H1 (cell line): ENCODE measurements around the gene ADM2. TPM values are rescaled to one million over a fixed set of nuclear protein-coding genes. Genes with fewer than 3 reads are reported as not detected.

Experiments used
- CTCF ChIA-PET: fragments of 300-600 bp; sonication (Branson Sonifier 250); formaldehyde crosslinking; loops from one replicate; lab custom pipeline; 2021; ENCODE audit not compliant: partially characterized antibody; lab: Charles Lee
- POLR2A ChIA-PET: fragments of 300-600 bp; sonication (Branson Sonifier 250); formaldehyde crosslinking; loops from one replicate; lab custom pipeline; 2021; ENCODE audit warnings: inconsistent platforms; ENCODE audit not compliant: partially characterized antibody; lab: Charles Lee
- DNase-seq, 2 experiments: peaks; one replicate each; pipeline versions ENCODE4 v3.0.0 to v3.0.0-alpha.2; 2010 to 2022; ENCODE audit warnings: low spot score in 2 of 2, low read depth in 1 of 2, mixed read lengths in 1 of 2
- FAIRE-seq: peaks from 2 replicates; lab custom pipeline; 2011; peaks lifted over from hg19 to GRCh38; lab: Jason Lieb, UNC
- H2AFZ ChIP-seq: 2 replicates; pipeline ENCODE4 v1.8.1; 2012; ENCODE audit warnings: low read length, inconsistent platforms
- H2AK5ac ChIP-seq: 2 replicates; pipeline ENCODE4 v1.6.1; 2013; ENCODE audit warnings: low read depth, low read length
- H2BK120ac ChIP-seq: replicated peaks from 2 replicates; pipeline ENCODE3; 2013; ENCODE audit warnings: low read depth, low read length, inconsistent platforms
- H2BK12ac ChIP-seq: 2 replicates; pipeline ENCODE4 v1.6.1; 2013; ENCODE audit warnings: low read depth, low read length
- H2BK15ac ChIP-seq: 2 replicates; pipeline ENCODE4 v1.6.1; 2013; ENCODE audit warnings: low read length
- H2BK20ac ChIP-seq: 2 replicates; pipeline ENCODE4 v1.6.1; 2013; ENCODE audit warnings: low read length
- H2BK5ac ChIP-seq: 2 replicates; pipeline ENCODE4 v1.6.1; 2013; ENCODE audit warnings: low read depth, low read length
- H3K14ac ChIP-seq: 2 replicates; pipeline ENCODE4 v1.6.1; 2013; ENCODE audit warnings: inconsistent platforms; ENCODE audit not compliant: insufficient read length
- H3K18ac ChIP-seq: 2 replicates; pipeline ENCODE4 v1.6.1; 2013; ENCODE audit warnings: low read length; ENCODE audit errors: extremely low read depth
- H3K23ac ChIP-seq: 2 replicates; pipeline ENCODE4 v1.6.1; 2013; ENCODE audit warnings: inconsistent platforms; ENCODE audit not compliant: insufficient read length
- H3K23me2 ChIP-seq: 2 replicates; pipeline ENCODE4 v1.6.1; 2013; ENCODE audit warnings: low read depth, low read length
- H3K27ac ChIP-seq: 2 replicates; pipeline ENCODE4 v1.6.1; 2011; ENCODE audit warnings: low read depth, low read length, inconsistent platforms
- H3K27me3 ChIP-seq, 4 experiments: replicated peaks in 1 of 4; 1 replicate in 1 of 4; 2 replicates in 3 of 4; pipeline versions ENCODE4 v1.6.1 to v1.8.1; 2011 to 2013; ENCODE audit warnings: low read length in 3 of 4, mild to moderate bottlenecking in 3 of 4, inconsistent platforms in 2 of 4, mixed read lengths in 2 of 4, moderate library complexity in 1 of 4; ENCODE audit not compliant: control insufficient read depth in 3 of 4, insufficient read depth in 3 of 4; ENCODE audit errors: extremely low read depth in 1 of 4
- H3K36me3 ChIP-seq, 4 experiments: 2 replicates each; pipeline versions ENCODE4 v1.6.1 to v1.8.1; 2011 to 2013; ENCODE audit warnings: mild to moderate bottlenecking in 4 of 4, low read length in 3 of 4, moderate library complexity in 2 of 4, control low read depth in 1 of 4, inconsistent platforms in 1 of 4; ENCODE audit not compliant: insufficient read depth in 4 of 4, control insufficient read depth in 2 of 4
- H3K4ac ChIP-seq: replicated peaks from 2 replicates; pipeline ENCODE3; 2013; ENCODE audit warnings: low read length, low read depth, mixed read lengths, inconsistent platforms; ENCODE audit not compliant: insufficient read length
- H3K4me1 ChIP-seq, 4 experiments: replicated peaks in 1 of 4; 1 replicate in 1 of 4; 2 replicates in 3 of 4; pipeline versions ENCODE4 v1.6.1 to v1.8.1; 2011 to 2013; ENCODE audit warnings: low read length in 3 of 4, inconsistent platforms in 2 of 4, mixed read lengths in 1 of 4; ENCODE audit not compliant: insufficient read depth in 4 of 4, control insufficient read depth in 3 of 4
- H3K4me2 ChIP-seq, 2 experiments: 2 replicates each; pipeline versions ENCODE4 v1.6.1 to v1.8.1; 2011 to 2013; ENCODE audit warnings: low read depth in 2 of 2, low read length in 2 of 2, control low read depth in 1 of 2, inconsistent platforms in 1 of 2, mild to moderate bottlenecking in 1 of 2; ENCODE audit not compliant: insufficient read depth in 1 of 2
- H3K4me3 ChIP-seq, 4 experiments: fragments of 200-600, 300-600 bp in 1 of 4; sonication (generic), shearing (Covaris generic), sonication (Bioruptor Twin) in 1 of 4; 2 replicates each; pipeline versions ENCODE4 v1.5.1 to v1.8.1; 2011 to 2016; ENCODE audit warnings: low read length in 4 of 4, low read depth in 3 of 4, control low read depth in 2 of 4, inconsistent platforms in 2 of 4, mild to moderate bottlenecking in 2 of 4, mixed read lengths in 1 of 4, moderate library complexity in 1 of 4; ENCODE audit not compliant: insufficient read depth in 2 of 4; ENCODE audit errors: extremely low read depth in 1 of 4
- H3K56ac ChIP-seq: replicated peaks from 2 replicates; pipeline ENCODE3; 2013; ENCODE audit warnings: low read depth, mild to moderate bottlenecking, mixed read lengths, low read length, inconsistent platforms; ENCODE audit not compliant: insufficient read length
- H3K79me1 ChIP-seq: 2 replicates; pipeline ENCODE4 v1.6.1; 2013; ENCODE audit warnings: low read depth, low read length, control low read depth
- H3K79me2 ChIP-seq, 2 experiments: 2 replicates each; pipeline versions ENCODE4 v1.6.1 to v1.8.1; 2012 to 2013; ENCODE audit warnings: low read length in 2 of 2, mild to moderate bottlenecking in 2 of 2, inconsistent platforms in 1 of 2; ENCODE audit not compliant: insufficient read depth in 2 of 2, control insufficient read depth in 1 of 2
- H3K9ac ChIP-seq, 4 experiments: replicated peaks in 1 of 4; 1 replicate in 1 of 4; 2 replicates in 3 of 4; pipeline versions ENCODE4 v1.6.1 to v1.8.1; 2011 to 2013; ENCODE audit warnings: low read depth in 3 of 4, low read length in 3 of 4, control low read depth in 2 of 4, mild to moderate bottlenecking in 2 of 4, moderate library complexity in 2 of 4, inconsistent platforms in 1 of 4; ENCODE audit errors: extremely low read depth in 1 of 4
- H3K9me3 ChIP-seq, 2 experiments: 2 replicates each; pipeline versions ENCODE4 v1.6.1 to v1.8.1; 2012 to 2013; ENCODE audit warnings: mild to moderate bottlenecking in 2 of 2, moderate library complexity in 2 of 2, control low read depth in 1 of 2, inconsistent platforms in 1 of 2, low read depth in 1 of 2, low read length in 1 of 2, mixed read lengths in 1 of 2; ENCODE audit not compliant: insufficient read depth in 2 of 2
- H4K20me1 ChIP-seq, 2 experiments: replicated peaks in 1 of 2; 2 replicates each; pipeline versions ENCODE3 to v1.8.1; 2011 to 2013; ENCODE audit warnings: inconsistent platforms in 2 of 2, low read length in 2 of 2, mild to moderate bottlenecking in 1 of 2; ENCODE audit not compliant: insufficient read depth in 2 of 2, control insufficient read depth in 1 of 2
- H4K5ac ChIP-seq: 2 replicates; pipeline ENCODE4 v1.6.1; 2013; ENCODE audit warnings: low read length, low read depth, mixed read lengths, inconsistent platforms; ENCODE audit not compliant: insufficient read length
- H4K8ac ChIP-seq: 2 replicates; pipeline ENCODE4 v1.8.0; 2013; ENCODE audit warnings: mild to moderate bottlenecking, moderate library complexity, low read length, inconsistent platforms; ENCODE audit not compliant: insufficient read depth; ENCODE audit errors: extremely low read depth
- H4K91ac ChIP-seq: replicated peaks from 2 replicates; pipeline ENCODE3; 2013; ENCODE audit warnings: low read length, mixed read lengths, inconsistent platforms; ENCODE audit not compliant: insufficient read length
- EP300 ChIP-seq, 2 experiments: IDR thresholded peaks; 1 replicate in 1 of 2; 2 replicates in 1 of 2; pipeline ENCODE4 v1.6.1; 2011 to 2012; ENCODE audit warnings: low read depth in 2 of 2, low read length in 2 of 2, mild to moderate bottlenecking in 2 of 2, borderline replicate concordance in 1 of 2, inconsistent platforms in 1 of 2, moderate library complexity in 1 of 2
- WGBS, 2 experiments: shearing (Covaris generic) in 1 of 2; methylation state at CpG; one replicate each; pipeline versions ENCODE4 v1.1.6 to v1.1.7; 2013 to 2015; ENCODE audit warnings: low lambda C conversion rate in 2 of 2, mixed read lengths in 2 of 2, inconsistent platforms in 1 of 2, low coverage in 1 of 2, missing lambda C conversion rate in 1 of 2; ENCODE audit not compliant: insufficient replicate concordance in 2 of 2, insufficient coverage in 1 of 2, insufficient read length in 1 of 2; ENCODE audit errors: extremely low coverage in 1 of 2, missing lambda C conversion rate in 1 of 2; 5-methylcytosine and 5-hydroxymethylcytosine counted together
- polyA plus RNA-seq, 7 experiments: library from polyadenylated mRNA; depleted of rRNA in 3 of 7; stranded (reverse) in 5 of 7; unstranded in 2 of 7; fragments of >200 nt in 5 of 7; fragments of 200-250 nt in 2 of 7; gene quantifications; 1 replicate in 5 of 7; 2 replicates in 1 of 7; 4 replicates in 1 of 7; pipeline versions ENCODE4 v1.2.1 to v1.2.3, GENCODE V29; 2011 to 2013; ENCODE audit warnings: missing spikeins in 2 of 7, mixed read lengths in 2 of 7
- total RNA-seq: library from RNA; stranded (reverse); fragmentation: NEBNext Ultra II Directional; extraction: Animal tissue kit (Norgen Biotek cat#: 25700); gene quantifications from 2 replicates; pipeline ENCODE4 v1.2.1, GENCODE V29; 2021

The ADM2 gene
- total and polyA plus RNA-seq, 2 of the 8 experiments (the other 6 are each of a cell fraction or from before 2014, with no cell fraction given), result 3.3 to 7.5 TPM

DNA sequence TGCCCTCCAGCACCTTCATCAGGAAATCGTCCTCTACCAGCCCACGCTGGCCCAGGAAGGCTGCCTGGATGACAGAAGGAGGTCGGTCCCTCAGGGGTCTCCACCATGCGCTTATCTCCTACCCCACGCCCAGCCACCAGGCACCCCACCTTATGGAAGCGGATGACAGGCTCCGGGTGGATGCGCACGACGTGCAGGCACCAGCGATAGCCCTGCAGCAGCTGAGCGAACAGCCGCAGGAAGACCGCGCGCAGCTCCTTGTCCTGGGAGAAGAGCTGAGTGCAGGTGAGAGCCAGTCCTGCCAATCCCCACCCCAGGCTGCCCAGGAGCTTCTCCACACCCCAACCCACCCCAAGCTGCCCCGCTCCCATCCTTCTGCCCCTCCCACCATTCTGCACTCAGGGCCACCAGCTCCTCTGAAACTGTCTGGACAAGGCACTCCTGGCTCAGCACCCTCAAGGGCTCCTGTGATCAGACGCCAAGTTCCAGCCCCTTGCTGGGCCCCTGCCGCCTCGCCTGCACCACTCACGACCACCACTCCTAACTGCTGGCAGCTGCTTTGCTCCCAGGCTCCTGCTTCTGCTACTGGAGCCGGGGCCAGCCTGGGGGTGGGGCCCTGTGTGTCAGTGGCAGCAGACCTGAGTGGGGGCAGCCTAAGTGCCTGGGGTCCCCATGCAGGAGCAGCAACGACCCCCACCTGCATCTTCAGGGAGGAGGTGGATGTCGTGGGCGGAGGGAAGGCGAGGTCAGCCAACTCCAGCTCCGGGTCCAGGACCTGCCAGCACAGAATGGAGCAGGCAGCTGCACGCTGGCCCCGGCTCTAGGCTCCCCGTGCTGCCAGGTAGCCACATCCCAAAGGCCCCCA, 16.0 kb upstream of the ADM2 start:
- Histone ChIP-seq H2BK12ac (no peak overlapping the region), H3K14ac (no peak overlapping the region), H4K20me1 (peaks cover 13 to 38% of the 10 kb centered on the region in 2 experiments), H4K91ac (no peak overlapping the region), H2AFZ (no peak overlapping the region), H2AK5ac (no peak overlapping the region), H3K4me1 (peaks cover 0 to 8% (median 5%) of the 10 kb centered on the region in 4 experiments; a peak in 6 of 7 replicates), H3K27ac (no peak overlapping the region), H3K36me3 (peaks cover 23 to 69% (median 51%) of the 10 kb centered on the region in 4 experiments), H3K18ac (no peak overlapping the region), H3K4me2 (no peak overlapping the region), H3K56ac (no peak overlapping the region), H3K23me2 (no peaks in the 10 kb centered on the region; the same call in 1 of the 2 replicates), H4K5ac (no peak overlapping the region), H3K23ac (no peak overlapping the region), H3K4me3 (no peak overlapping the region), H4K8ac (no peak overlapping the region), H3K4ac (no peak overlapping the region), H2BK20ac (no peak overlapping the region), H2BK5ac (no peak overlapping the region; the same call in 1 of the 2 replicates), H3K79me1 (peaks cover 13% of the 10 kb centered on the region), H2BK120ac (no peak overlapping the region), H3K9ac (no peak overlapping the region), H3K9me3 (no peaks in the 10 kb centered on the region), H3K27me3 (no peaks in the 10 kb centered on the region), H2BK15ac (no peak overlapping the region), H3K79me2 (peaks cover 0 to 19% of the 10 kb centered on the region in 2 experiments; a peak in 2 of 4 replicates)
- ChIA-PET CTCF (interaction anchor here (0.6 to 9.1 kb wide), 7 partner anchors 8 to 235 kb away, joined by 3 to 60 read pairs (median 3); no protein-coding TSS in a partner anchor), POLR2A (interaction anchor here (1.1 kb wide), 1 partner anchor 17 kb away, joined by 4 read pairs; the partner anchor contains the start of gene ADM2)
- DNase-seq (no peak), FAIRE-seq (no peak)
- WGBS, 2 experiments, result 97% methylated on average over 21 of the region's 30 CpGs; no CpG with 5 or more reads in 1 of the 2 experiments
- no peak for TF ChIP-seq EP300 (IDR thresholded peaks at IDR 0.05; ENCODE audit: borderline replicate concordance in 1 of 2, low read depth in 2 of 2, low read length in 2 of 2)
